Measurements from ENCODE around the gene PEX5L. TPM values are rescaled to one million over a fixed set of nuclear protein-coding genes. Genes with fewer than 3 reads are reported as not detected.
A peak's percentile ranks its signal among the peaks of the same experiment; 100 is the strongest.
"Not testable (repeated sequence)": the region's sequence is repeated elsewhere in the genome, so short reads cannot be mapped to it uniquely, and the experiment has no call there.

The PEX5L gene
- total RNA-seq, 1 experiment from 2014 or later, result 1.5 TPM

- DNase-seq (ENCODE audit: low read depth), result no peak
These were observed 24.8 kb downstream of the PEX5L start for GRCh38 chr3:180011927-180012326.

- not testable (repeated sequence) for DNase-seq (ENCODE audit: low read depth)
These were observed 28.4 kb downstream of the PEX5L start for GRCh38 chr3:180008318-180008717.

- no peak for DNase-seq (ENCODE audit: low read depth)
These were observed 32.2 kb downstream of the PEX5L start for GRCh38 chr3:180004542-180004941.

- DNase-seq (ENCODE audit: low read depth), result no peak
These were observed 34.7 kb downstream of the PEX5L start for GRCh38 chr3:180002006-180002405.

GRCh38 chr3:180000500-180000899 lies 36.2 kb downstream of the PEX5L start:
- DNase-seq (ENCODE audit: low read depth), result no peak

GRCh38 chr3:179995406-179995805 lies 41.3 kb downstream of the PEX5L start:
- no peak for DNase-seq (ENCODE audit: low read depth)

GRCh38 chr3:179991883-179992282 lies 44.9 kb downstream of the PEX5L start:
- DNase-seq (ENCODE audit: low read depth), result peak; percentile 80

- peak; percentile 42 for DNase-seq (ENCODE audit: low read depth)
These were observed 45.6 kb downstream of the PEX5L start for GRCh38 chr3:179991104-179991503.

GRCh38 chr3:179981646-179982045 lies 55.1 kb downstream of the PEX5L start:
- DNase-seq (ENCODE audit: low read depth), result no peak

GRCh38 chr3:179977356-179977755 lies 59.4 kb downstream of the PEX5L start:
- DNase-seq (ENCODE audit: low read depth), result no peak

- peak; percentile 31 for DNase-seq (ENCODE audit: low read depth)
These were observed 62.8 kb downstream of the PEX5L start for GRCh38 chr3:179973931-179974361.

GRCh38 chr3:179972881-179973423 lies 63.8 kb downstream of the PEX5L start:
- no peak for DNase-seq (ENCODE audit: low read depth)

- DNase-seq (ENCODE audit: low read depth), result no peak
These were observed 65.5 kb downstream of the PEX5L start for GRCh38 chr3:179971280-179971679.

- no peak for DNase-seq (ENCODE audit: low read depth)
These were observed 66.0 kb downstream of the PEX5L start for GRCh38 chr3:179970746-179971145.

GRCh38 chr3:179969525-179969924 lies 67.2 kb downstream of the PEX5L start:
- DNase-seq (ENCODE audit: low read depth), result peak; percentile 81

GRCh38 chr3:179967622-179968021 lies 69.1 kb downstream of the PEX5L start:
- peak; percentile 34 for DNase-seq (ENCODE audit: low read depth)

GRCh38 chr3:179964890-179965289 lies 71.8 kb downstream of the PEX5L start:
- DNase-seq (ENCODE audit: low read depth), result no peak

- no peak for DNase-seq (ENCODE audit: low read depth)
These were observed 73.9 kb downstream of the PEX5L start for GRCh38 chr3:179962629-179963387.

- no peak for DNase-seq (ENCODE audit: low read depth)
These were observed 75.0 kb downstream of the PEX5L start for GRCh38 chr3:179961703-179962078.

GRCh38 chr3:179961071-179961702 lies 75.5 kb downstream of the PEX5L start:
- DNase-seq (ENCODE audit: low read depth), result no peak

GRCh38 chr3:179958759-179959158 lies 78.0 kb downstream of the PEX5L start:
- DNase-seq (ENCODE audit: low read depth), result no peak

GRCh38 chr3:179958143-179958542 lies 78.6 kb downstream of the PEX5L start:
- DNase-seq (ENCODE audit: low read depth), result no peak

Data from HT1080 (cell line).